Activated T-helper 2 cell treated with anti-CD3 and anti-CD28 coated beads, Interferon-gamma antibody, Interleukin-2, Interleukin-4, amounts not matched to agents 10 μg/mL and 5 μg/mL and 100 μg/mL, durations not matched to agents 14 hours and 24 hours and 36 hours (primary cell): ENCODE measurements around the gene COG7. TPM values are rescaled to one million over a fixed set of nuclear protein-coding genes. Genes with fewer than 3 reads are reported as not detected.
"Not testable (repeated sequence)": the region's sequence is repeated elsewhere in the genome, so short reads cannot be mapped to it uniquely, and the experiment has no call there.

Source experiments
- DNase-seq: peaks from one replicate; pipeline ENCODE4 v3.0.0; 2021; ENCODE audit warnings: low spot score
- H3K27ac Mint-ChIP-seq: one replicate; pipeline ENCODE4 v1.8.0; 2021; ENCODE audit warnings: mixed read lengths
- H3K27me3 Mint-ChIP-seq: one replicate; pipeline ENCODE4 v1.8.0; 2021; ENCODE audit warnings: low read depth, mixed read lengths
- H3K36me3 Mint-ChIP-seq: one replicate; pipeline ENCODE4 v1.8.0; 2021; ENCODE audit warnings: low read depth, mixed read lengths
- H3K4me1 Mint-ChIP-seq: one replicate; pipeline ENCODE4 v1.8.0; 2021; ENCODE audit warnings: low read depth, mixed read lengths
- H3K4me3 Mint-ChIP-seq: one replicate; pipeline ENCODE4 v1.8.0; 2021; ENCODE audit warnings: low read depth, mild to moderate bottlenecking, moderate library complexity, mixed read lengths
- H3K9me3 Mint-ChIP-seq: one replicate; pipeline ENCODE4 v1.8.0; 2021; ENCODE audit warnings: mixed read lengths
- intact Hi-C: fragments of 100-400 bp; cut with micrococcal nuclease; formaldehyde crosslinking; loops from one replicate; pipeline ENCODE4 v1.15.1; 2023
- total RNA-seq: library from RNA; stranded (reverse); gene quantifications from 2 replicates; pipeline ENCODE4 v1.2.3, GENCODE V29; 2022

Gene COG7
- total RNA-seq, 1 donor from 2014 or later: 23.8 TPM

DNA sequence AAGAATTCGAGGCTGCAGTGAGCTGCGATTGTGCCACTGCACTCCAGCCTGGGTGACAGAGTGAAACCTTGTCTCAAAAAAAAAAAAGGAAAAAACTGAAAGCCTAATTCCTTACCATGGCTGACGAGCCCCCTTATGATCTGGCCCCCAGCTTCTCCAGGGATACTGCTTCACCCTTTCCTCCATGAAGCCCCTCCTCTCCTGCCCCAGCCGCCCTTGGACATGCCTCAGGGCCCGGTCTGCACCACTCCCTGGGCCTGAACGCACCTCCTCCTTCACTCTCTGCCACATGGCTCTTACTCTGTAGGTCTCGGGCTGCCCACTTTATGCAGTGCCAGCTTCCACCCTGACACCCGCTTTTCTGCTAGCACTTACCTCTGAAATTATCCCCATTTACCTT, 65.3 kb downstream of the COG7 start:
- H3K27ac Mint-ChIP-seq: no peak overlapping the region
- DNase-seq: no peak

DNA sequence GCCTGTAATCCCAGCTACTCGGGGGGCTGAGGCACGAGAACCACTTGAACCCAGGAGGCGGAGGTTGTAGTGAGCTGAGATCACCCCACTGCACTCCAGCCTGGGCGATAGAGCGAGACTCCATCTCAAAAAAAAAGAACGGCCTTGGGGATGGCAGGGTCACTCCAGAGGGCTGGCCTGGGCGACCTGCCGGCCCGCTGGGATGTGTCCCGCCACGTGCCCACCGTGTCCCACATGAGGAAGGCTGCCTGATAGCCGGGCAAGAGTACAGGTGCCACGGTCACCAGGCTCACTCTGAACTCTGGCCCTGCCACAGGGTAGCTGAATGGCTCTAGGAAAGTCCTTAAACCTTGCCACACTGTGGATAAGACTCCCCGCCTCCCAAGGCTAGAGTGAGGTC, 67.5 kb downstream of the COG7 start:
- Mint-ChIP-seq H3K36me3 (peaks cover 3% of the 10 kb centered on the region), H3K9me3 (no peaks in the 10 kb centered on the region), H3K4me3 (no peak overlapping the region), H3K27ac (no peak overlapping the region), H3K4me1 (no peaks in the 10 kb centered on the region), H3K27me3 (no peaks in the 10 kb centered on the region)
- intact Hi-C loops: no loop called here
- DNase-seq: no peak

More for the DNA sequence above, 65.3 kb downstream of the COG7 start:
- Mint-ChIP-seq H3K27me3 (no peaks in the 10 kb centered on the region), H3K9me3 (no peaks in the 10 kb centered on the region), H3K4me3 (no peak overlapping the region), H3K4me1 (no peaks in the 10 kb centered on the region), H3K36me3 (peaks cover 9% of the 10 kb centered on the region)
- intact Hi-C loops: no loop called here

DNA sequence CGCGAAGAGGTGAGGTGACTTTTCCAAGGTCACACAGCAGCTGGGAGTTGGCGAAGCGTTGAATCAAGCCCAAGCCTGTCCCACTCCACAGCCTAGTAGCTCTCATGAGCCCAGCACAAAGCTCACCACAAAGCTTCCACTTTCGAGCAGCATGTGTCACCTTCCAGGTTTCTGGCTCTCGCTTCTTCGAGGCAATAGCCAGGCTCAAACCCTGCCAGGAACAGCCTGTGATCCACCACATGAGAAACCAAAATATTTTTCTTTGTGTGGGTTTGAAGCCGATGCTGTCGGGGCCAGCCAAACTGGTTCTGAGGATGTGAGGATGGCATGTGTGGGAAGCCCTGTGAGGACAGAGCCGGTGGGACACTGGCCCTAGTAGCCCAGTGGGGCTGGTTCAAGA, 68.1 kb downstream of the COG7 start:
- H3K36me3 Mint-ChIP-seq: peaks cover 3% of the 10 kb centered on the region
- H3K27ac Mint-ChIP-seq: no peak overlapping the region
- H3K4me1 Mint-ChIP-seq: no peaks in the 10 kb centered on the region
- DNase-seq: no peak
- intact Hi-C loops: no loop called here
- H3K9me3 Mint-ChIP-seq: no peaks in the 10 kb centered on the region
- no peaks in the 10 kb centered on the region for H3K27me3 Mint-ChIP-seq
- H3K4me3 Mint-ChIP-seq: no peak overlapping the region

DNA sequence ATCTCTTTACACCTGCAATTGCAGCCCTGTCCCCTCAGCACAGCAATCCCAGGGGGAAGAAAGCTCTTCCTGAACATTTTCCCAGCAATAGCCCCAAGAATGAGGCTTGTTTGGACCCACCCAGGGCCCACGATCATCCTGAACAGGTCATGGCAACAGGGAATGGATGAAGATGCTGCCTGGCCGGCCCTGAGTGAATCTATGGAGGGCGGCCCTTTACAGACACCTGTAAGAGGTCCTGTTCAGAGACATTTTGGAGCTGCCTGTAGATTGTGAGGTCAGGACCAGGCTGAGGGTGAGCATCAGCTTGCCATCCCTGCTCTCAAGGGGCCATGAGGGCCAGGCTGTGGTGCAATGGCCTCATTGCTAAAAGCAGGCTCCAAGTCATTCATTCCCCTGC, 69.1 kb downstream of the COG7 start:
- Mint-ChIP-seq H3K36me3 (no peaks in the 10 kb centered on the region), H3K9me3 (no peaks in the 10 kb centered on the region), H3K27ac (no peak overlapping the region), H3K4me3 (no peak overlapping the region), H3K4me1 (no peaks in the 10 kb centered on the region), H3K27me3 (no peaks in the 10 kb centered on the region)
- no peak for DNase-seq
- intact Hi-C loops: no loop called here

DNA sequence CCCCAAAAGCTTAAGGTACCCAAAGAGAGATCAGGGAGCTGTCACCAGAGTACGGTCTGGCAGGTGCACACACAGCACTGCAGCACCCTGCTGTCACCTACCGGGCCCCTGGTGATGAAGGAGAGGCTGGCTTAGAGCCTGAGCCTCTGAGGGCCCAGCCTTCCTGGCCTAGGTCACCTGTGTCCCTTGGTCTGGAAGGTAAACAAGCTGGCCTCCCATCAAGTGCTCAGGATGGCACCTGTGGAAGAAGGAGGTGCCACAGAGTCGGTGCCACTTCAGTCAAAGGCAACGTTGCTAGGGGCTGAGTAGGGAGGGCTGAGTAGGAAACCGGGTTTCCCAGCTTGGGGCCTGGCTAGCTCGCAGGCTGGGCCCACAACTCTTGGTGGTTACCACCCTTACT, 70.7 kb downstream of the COG7 start:
- H3K9me3 Mint-ChIP-seq: no peaks in the 10 kb centered on the region
- no peaks in the 10 kb centered on the region for H3K27me3 Mint-ChIP-seq
- DNase-seq: no peak
- no peaks in the 10 kb centered on the region for H3K4me1 Mint-ChIP-seq
- H3K4me3 Mint-ChIP-seq: no peak overlapping the region
- H3K27ac Mint-ChIP-seq: no peak overlapping the region
- H3K36me3 Mint-ChIP-seq: no peaks in the 10 kb centered on the region
- intact Hi-C loops: no loop called here

DNA sequence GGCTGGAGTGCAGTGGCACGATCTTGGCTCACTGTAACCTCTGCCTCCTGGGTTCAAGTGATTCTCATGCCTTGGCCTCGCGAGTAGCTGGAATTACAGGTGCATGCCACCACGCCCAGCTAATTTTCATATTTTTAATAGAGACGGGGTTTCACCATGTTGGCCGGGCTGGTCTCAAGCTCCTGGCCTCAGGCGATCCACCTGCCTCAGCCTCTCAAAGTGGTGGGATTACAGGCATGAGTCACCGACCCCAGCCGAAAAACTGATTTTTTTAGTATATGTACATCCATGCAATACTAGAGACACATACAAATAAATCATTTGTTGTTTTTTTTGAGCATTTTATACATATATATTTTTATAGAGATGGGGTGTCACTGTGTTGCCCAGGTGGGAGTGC, 71.3 kb downstream of the COG7 start:
- H3K4me1 Mint-ChIP-seq, H3K9me3 Mint-ChIP-seq, DNase-seq, H3K27ac Mint-ChIP-seq, H3K36me3 Mint-ChIP-seq, H3K27me3 Mint-ChIP-seq, H3K4me3 Mint-ChIP-seq, intact Hi-C loops: not testable (repeated sequence)

DNA sequence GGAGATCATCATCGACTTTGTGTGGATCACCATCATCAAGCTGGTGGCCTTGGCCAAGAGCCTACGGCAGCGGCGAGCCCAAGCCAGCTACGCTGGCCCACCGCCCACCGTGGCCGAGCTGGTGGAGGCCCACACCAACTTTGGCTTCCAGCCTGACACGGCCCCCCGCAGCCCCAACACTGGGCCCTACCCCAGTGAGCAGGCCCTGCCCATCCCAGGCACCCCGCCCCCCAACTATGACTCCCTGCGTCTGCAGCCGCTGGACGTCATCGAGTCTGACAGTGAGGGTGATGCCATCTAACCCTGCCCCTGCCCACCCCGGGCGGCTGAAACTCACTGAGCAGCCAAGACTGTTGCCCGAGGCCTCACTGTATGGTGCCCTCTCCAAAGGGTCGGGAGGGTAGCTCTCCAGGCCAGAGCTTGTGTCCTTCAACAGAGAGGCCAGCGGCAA, 72.5 kb downstream of the COG7 start:
- no peaks in the 10 kb centered on the region for H3K27me3 Mint-ChIP-seq
- H3K4me3 Mint-ChIP-seq: no peak overlapping the region
- DNase-seq: no peak
- intact Hi-C loops: no loop called here
- H3K27ac Mint-ChIP-seq: no peak overlapping the region
- H3K9me3 Mint-ChIP-seq: no peaks in the 10 kb centered on the region
- H3K36me3 Mint-ChIP-seq: no peaks in the 10 kb centered on the region
- H3K4me1 Mint-ChIP-seq: no peaks in the 10 kb centered on the region

DNA sequence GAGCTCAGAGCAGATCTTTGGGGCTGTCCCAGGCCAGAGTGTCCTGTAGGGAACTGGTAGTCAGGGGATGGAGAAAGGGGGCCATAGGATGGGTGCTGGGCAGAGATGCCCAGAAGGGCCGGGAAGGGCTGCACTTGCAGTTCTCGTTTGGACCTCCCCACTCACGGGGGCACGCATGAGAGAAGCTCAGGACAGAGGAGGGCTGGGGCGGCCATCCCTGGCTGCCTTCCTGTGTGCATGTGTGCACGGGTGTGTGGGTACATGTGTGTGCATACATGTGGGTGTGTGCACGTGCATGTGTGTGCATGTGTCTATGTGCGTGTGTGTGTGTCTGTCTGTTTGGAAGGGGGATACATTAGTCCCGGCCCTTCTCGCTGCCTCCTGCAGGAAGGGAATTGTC, 73.3 kb downstream of the COG7 start:
- intact Hi-C loops: no loop called here
- Mint-ChIP-seq H3K27ac (no peak overlapping the region), H3K9me3 (no peaks in the 10 kb centered on the region), H3K27me3 (no peaks in the 10 kb centered on the region), H3K4me3 (no peak overlapping the region), H3K36me3 (no peaks in the 10 kb centered on the region), H3K4me1 (no peaks in the 10 kb centered on the region)
- no peak for DNase-seq

DNA sequence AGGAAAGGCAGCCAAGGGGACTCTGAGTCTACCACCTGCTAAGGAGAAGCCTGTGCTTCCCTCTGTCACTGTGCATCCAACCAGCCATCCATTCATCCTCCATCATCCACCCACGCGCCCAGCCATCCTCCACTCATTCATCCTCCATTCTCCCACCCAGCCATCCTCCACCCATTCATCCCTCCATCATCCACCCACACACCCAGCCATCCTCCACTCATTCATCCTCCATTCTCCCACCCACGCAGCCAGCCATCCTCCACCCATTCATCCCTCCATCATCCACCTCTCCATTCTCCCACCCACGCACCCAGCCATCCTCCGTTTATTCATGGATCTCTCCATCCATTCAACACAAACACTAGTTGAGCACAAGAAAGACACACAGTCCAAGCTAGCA, 74.1 kb downstream of the COG7 start:
- Mint-ChIP-seq H3K27me3 (no peaks in the 10 kb centered on the region), H3K4me1 (no peaks in the 10 kb centered on the region), H3K9me3 (no peaks in the 10 kb centered on the region), H3K36me3 (no peaks in the 10 kb centered on the region), H3K4me3 (no peak overlapping the region), H3K27ac (no peak overlapping the region)
- no peak for DNase-seq
- intact Hi-C loops: no loop called here

DNA sequence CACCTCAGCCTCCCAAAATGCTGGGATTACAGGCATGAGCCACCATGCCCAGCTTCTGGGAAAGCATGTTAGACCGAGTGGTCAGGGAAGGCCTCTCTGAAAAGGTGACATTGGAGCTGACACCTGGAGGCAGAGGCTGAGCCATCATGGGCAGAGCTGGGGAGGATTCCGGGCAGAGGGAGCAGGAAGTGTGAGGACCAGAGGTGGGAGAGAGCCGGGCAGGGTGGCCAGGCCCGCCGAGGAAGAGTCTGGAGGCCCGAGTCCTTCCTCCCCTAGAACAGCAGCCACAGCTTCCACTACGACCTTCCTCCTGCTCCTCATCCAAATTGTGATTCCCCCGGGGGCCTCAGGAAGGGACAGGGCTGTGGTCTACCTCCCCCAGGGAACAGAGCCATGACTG, 74.7 kb downstream of the COG7 start:
- Mint-ChIP-seq H3K4me1 (no peaks in the 10 kb centered on the region), H3K9me3 (no peaks in the 10 kb centered on the region), H3K27ac (no peak overlapping the region), H3K36me3 (no peaks in the 10 kb centered on the region), H3K27me3 (no peaks in the 10 kb centered on the region), H3K4me3 (no peak overlapping the region)
- DNase-seq: no peak
- intact Hi-C loops: no loop called here

DNA sequence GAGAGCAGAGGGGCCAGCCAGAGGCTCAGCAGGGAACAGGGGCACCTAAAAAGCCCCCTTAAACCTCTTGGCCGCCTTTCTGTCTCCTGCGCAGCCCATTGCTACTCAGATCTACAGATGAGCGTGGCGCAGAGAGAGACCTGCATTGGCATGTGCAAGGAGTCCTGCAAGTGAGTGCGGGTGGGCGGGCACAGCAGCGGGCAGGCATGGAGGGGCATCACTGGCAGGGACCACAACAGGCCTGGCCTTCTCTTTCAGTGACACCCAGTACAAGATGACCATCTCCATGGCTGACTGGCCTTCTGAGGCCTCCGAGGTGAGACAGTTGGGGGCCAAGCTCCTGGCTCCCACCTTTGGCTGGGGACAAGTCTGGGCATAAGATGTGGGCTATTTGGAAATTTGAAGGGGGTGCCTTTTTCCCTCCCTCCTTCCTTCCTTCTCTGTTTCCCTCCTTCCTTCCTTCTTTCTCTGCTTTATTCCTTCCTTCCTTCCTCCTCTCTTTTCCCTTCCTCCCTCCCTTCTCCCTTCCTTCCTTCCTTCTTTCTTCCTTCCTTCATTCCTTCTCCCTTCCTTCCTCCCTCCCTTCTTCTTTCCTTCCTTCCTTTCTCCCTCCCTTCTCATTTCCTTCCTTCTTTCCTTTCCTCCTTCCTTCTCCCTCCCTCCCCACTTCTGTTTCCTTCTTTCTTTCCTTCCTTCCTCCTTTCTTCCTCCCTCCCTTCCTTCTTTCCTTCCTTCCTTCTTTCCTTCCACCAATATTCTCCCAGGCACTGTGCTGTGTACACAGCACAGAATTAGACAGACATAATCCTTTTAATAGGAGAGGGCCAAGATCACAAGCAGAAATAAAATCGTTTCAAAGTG, 75.7 kb downstream of the COG7 start:
- Mint-ChIP-seq H3K4me3 (no peak overlapping the region), H3K36me3 (no peaks in the 10 kb centered on the region), H3K4me1 (no peaks in the 10 kb centered on the region), H3K9me3 (no peaks in the 10 kb centered on the region), H3K27ac (no peak overlapping the region), H3K27me3 (no peaks in the 10 kb centered on the region)
- DNase-seq: no peak
- intact Hi-C loops: no loop called here

DNA sequence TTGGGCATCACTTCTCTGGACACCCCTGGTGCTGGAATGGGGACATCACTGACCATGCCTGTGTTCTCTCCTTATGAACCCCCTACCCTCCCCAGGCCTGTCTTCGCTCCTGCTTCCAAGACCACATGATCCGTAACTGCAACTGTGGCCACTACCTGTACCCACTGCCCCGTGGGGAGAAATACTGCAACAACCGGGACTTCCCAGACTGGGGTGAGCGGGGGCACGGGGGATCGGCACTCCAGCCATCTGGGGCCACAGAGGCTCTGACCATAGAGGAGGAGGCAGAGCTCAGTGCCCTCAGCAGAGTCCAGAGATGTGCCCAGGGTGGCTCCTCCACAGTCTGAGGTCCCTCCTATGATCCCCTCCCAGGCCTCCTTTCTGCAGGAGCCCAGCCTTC, 77.3 kb downstream of the COG7 start:
- no peak overlapping the region for H3K27ac Mint-ChIP-seq
- intact Hi-C loops: no loop called here
- no peak for DNase-seq

DNA sequence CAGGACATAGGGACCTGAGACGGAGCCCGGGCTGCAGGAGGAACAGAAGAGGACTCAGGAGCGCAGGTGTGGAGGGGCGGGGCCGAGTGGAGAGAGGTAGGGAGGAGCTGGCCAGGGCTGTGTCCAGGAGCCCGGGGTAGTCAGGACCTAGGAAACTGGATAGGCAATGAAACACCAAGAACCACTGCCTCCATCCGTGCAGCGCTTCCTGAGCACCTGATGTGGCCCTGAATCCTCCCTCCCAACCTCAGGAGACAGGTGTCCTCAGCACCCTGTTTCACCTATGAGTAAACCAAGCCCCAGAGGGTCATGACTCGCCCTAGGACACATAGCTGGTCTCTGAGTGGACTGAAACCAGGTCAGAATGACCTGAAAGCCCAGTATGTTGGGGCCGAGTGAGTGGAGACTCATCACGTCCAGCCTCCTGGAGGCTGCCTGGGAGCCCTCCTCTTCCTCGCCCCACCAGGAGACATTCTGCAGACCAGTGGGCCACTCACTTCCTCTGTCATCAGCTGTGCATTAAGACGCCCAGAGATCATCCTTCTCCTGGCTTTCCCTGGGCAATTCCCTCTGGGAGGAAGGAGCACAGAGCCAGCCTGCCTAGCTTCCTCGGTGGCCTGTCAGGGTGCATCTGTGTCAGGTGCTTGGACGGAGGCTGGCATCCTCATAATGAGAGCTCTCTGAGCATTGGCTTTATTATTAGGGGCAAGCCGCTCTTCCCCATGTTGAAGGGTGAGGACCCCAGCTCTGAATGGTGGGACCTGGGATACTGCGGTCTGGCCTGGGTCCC, 78.1 kb downstream of the COG7 start:
- Mint-ChIP-seq H3K4me3 (no peak overlapping the region), H3K27me3 (no peaks in the 10 kb centered on the region), H3K4me1 (no peaks in the 10 kb centered on the region), H3K9me3 (no peaks in the 10 kb centered on the region), H3K36me3 (no peaks in the 10 kb centered on the region), H3K27ac (no peak overlapping the region)
- intact Hi-C loops: no loop called here
- DNase-seq: no peak

More for the DNA sequence above, 77.3 kb downstream of the COG7 start:
- no peaks in the 10 kb centered on the region for H3K9me3 Mint-ChIP-seq
- no peak overlapping the region for H3K4me3 Mint-ChIP-seq
- H3K27me3 Mint-ChIP-seq: no peaks in the 10 kb centered on the region
- no peaks in the 10 kb centered on the region for H3K4me1 Mint-ChIP-seq
- no peaks in the 10 kb centered on the region for H3K36me3 Mint-ChIP-seq
